RWPE2 (cell line): ENCODE data around the gene AEBP1.
A peak's percentile ranks its signal among the peaks of the same experiment; 100 is the strongest.

Source experiments
- ATAC-seq: fragments of 200-7000 bp; cut with Tn5 transposase; 3 replicates; pipeline ENCODE4 v1.9.1; 2021; ENCODE audit warnings: low read depth
- DNase-seq: peaks from one replicate; pipeline ENCODE4 v3.0.0-alpha.2; 2020; ENCODE audit warnings: low spot score
- H3K27ac ChIP-seq: fragments of 450-650 bp; 2 replicates; pipeline ENCODE4 v1.5.1; 2017; ENCODE audit warnings: mild to moderate bottlenecking; ENCODE audit not compliant: poor library complexity, severe bottlenecking
- H3K27me3 ChIP-seq: fragments of 250-450 bp; sonication (Bioruptor Pico); 2 replicates; pipeline ENCODE4 v1.5.1; 2021; ENCODE audit warnings: mild to moderate bottlenecking, moderate library complexity; ENCODE audit not compliant: insufficient read depth, poor library complexity, severe bottlenecking
- H3K36me3 ChIP-seq: fragments of 250-450 bp; sonication (Bioruptor Pico); 2 replicates; pipeline ENCODE4 v1.5.1; 2020; ENCODE audit warnings: low read depth, mild to moderate bottlenecking, moderate library complexity
- H3K4me1 ChIP-seq: fragments of 250-450 bp; sonication (Bioruptor Pico); 2 replicates; pipeline ENCODE4 v1.5.1; 2021; ENCODE audit warnings: mild to moderate bottlenecking, moderate library complexity; ENCODE audit not compliant: insufficient read depth, poor library complexity, severe bottlenecking
- H3K4me3 ChIP-seq: fragments of 250-450 bp; sonication (Bioruptor Pico); 2 replicates; pipeline ENCODE4 v1.5.1; 2021; ENCODE audit warnings: mild to moderate bottlenecking, moderate library complexity; ENCODE audit not compliant: severe bottlenecking
- H3K9me3 ChIP-seq: fragments of 250-450 bp; sonication (Bioruptor Pico); 2 replicates; pipeline ENCODE4 v1.5.1; 2021; ENCODE audit warnings: mild to moderate bottlenecking, moderate library complexity; ENCODE audit not compliant: severe bottlenecking
- CTCF ChIP-seq: fragments of 450-650 bp; IDR thresholded peaks from one replicate; pipeline ENCODE4 v1.5.1; 2017; ENCODE audit warnings: mild to moderate bottlenecking, moderate library complexity; ENCODE audit not compliant: poor library complexity, severe bottlenecking

The AEBP1 gene

GRCh38 chr7:44119829-44120380 is 15.8 kb downstream of the AEBP1 start:
- no peak for ATAC-seq
- Histone ChIP-seq H3K27me3 (no peaks in the 10 kb centered on the region), H3K4me1 (peaks cover 6% of the 10 kb centered on the region), H3K4me3 (no peak overlapping the region), H3K36me3 (peaks cover 67% of the 10 kb centered on the region), H3K9me3 (no peaks in the 10 kb centered on the region), H3K27ac (no peak overlapping the region)
- no peak for DNase-seq
- TF ChIP-seq CTCF: no peak

GRCh38 chr7:44120395-44120794 is 16.2 kb downstream of the AEBP1 start:
- ATAC-seq: no peak
- H3K4me3 ChIP-seq: no peak overlapping the region
- DNase-seq: no peak
- peaks cover 6% of the 10 kb centered on the region for H3K4me1 ChIP-seq
- TF ChIP-seq CTCF: no peak
- peaks cover 64% of the 10 kb centered on the region for H3K36me3 ChIP-seq
- H3K27ac ChIP-seq: no peak overlapping the region
- no peaks in the 10 kb centered on the region for H3K27me3 ChIP-seq
- H3K9me3 ChIP-seq: no peaks in the 10 kb centered on the region

- Histone ChIP-seq H3K9me3 (no peaks in the 10 kb centered on the region), H3K36me3 (peaks cover 54% of the 10 kb centered on the region), H3K4me3 (no peak overlapping the region), H3K27me3 (no peaks in the 10 kb centered on the region), H3K4me1 (peaks cover 6% of the 10 kb centered on the region), H3K27ac (no peak overlapping the region)
- no peak for TF ChIP-seq CTCF
- ATAC-seq: no peak
- DNase-seq: no peak
Measured at GRCh38 chr7:44121761-44122420, 17.7 kb downstream of the AEBP1 start.

- TF ChIP-seq CTCF: no peak
- peak overlapping the region; percentile 44 for H3K27ac ChIP-seq
- H3K9me3 ChIP-seq: no peaks in the 10 kb centered on the region
- DNase-seq (no peak), ATAC-seq (no peak)
- peaks cover 6% of the 10 kb centered on the region for H3K4me1 ChIP-seq
- H3K27me3 ChIP-seq: no peaks in the 10 kb centered on the region
- H3K36me3 ChIP-seq: peaks cover 48% of the 10 kb centered on the region
- H3K4me3 ChIP-seq: peak overlapping the region; percentile 89
Measured at GRCh38 chr7:44122529-44122928, 18.4 kb downstream of the AEBP1 start.

GRCh38 chr7:44123190-44124003 is 19.3 kb downstream of the AEBP1 start, which contains the start of gene POLD2:
POLD2 (minus strand) TSS chr7:44123548; CDS start chr7:44122053, 1,495 bp downstream.
- Histone ChIP-seq H3K27me3 (no peaks in the 10 kb centered on the region), H3K9me3 (no peaks in the 10 kb centered on the region), H3K27ac (peak within 1 kb of the TSS; percentile 44), H3K36me3 (peaks cover 39% of the 10 kb centered on the region), H3K4me3 (peak within 1 kb of the TSS; percentile 89), H3K4me1 (peaks cover 6% of the 10 kb centered on the region)
- DNase-seq: peak; percentile 98
- peak; percentile 98 for ATAC-seq
- TF ChIP-seq CTCF: no peak
